Chondrocyte (in vitro differentiated cells): Measurements from ENCODE around the gene ZNF670. TPM values are rescaled to one million over a fixed set of nuclear protein-coding genes. Genes with fewer than 3 reads are reported as not detected.

Source experiments
- DNase-seq: peaks from one replicate; pipeline ENCODE4 v3.0.0; 2021; ENCODE audit warnings: mixed read lengths, low spot score
- H3K27ac Mint-ChIP-seq: one replicate; pipeline ENCODE4 v1.8.0; 2021; ENCODE audit warnings: mild to moderate bottlenecking, moderate library complexity, mixed read lengths; ENCODE audit not compliant: unreplicated experiment
- H3K27me3 Mint-ChIP-seq: 2 replicates; pipeline ENCODE4 v1.8.0; 2021; ENCODE audit warnings: low read depth, mixed read lengths
- H3K36me3 Mint-ChIP-seq: 2 replicates; pipeline ENCODE4 v1.8.0; 2021; ENCODE audit warnings: low read depth, mixed read lengths
- H3K4me1 Mint-ChIP-seq: 2 replicates; pipeline ENCODE4 v1.8.0; 2021; ENCODE audit warnings: low read depth, mild to moderate bottlenecking, mixed read lengths
- H3K4me3 Mint-ChIP-seq: one replicate; pipeline ENCODE4 v1.8.0; 2021; ENCODE audit warnings: mild to moderate bottlenecking, moderate library complexity, mixed read lengths; ENCODE audit not compliant: unreplicated experiment
- H3K9me3 Mint-ChIP-seq: 2 replicates; pipeline ENCODE4 v1.8.0; 2021; ENCODE audit warnings: low read depth, mixed read lengths
- CTCF ChIP-seq: fragments of 200-600 bp; sonication (generic); IDR thresholded peaks from 2 replicates; pipeline ENCODE4 v1.5.0; 2021; ENCODE audit warnings: antibody characterized with exemption, mild to moderate bottlenecking, moderate library complexity
- total RNA-seq: library from RNA; stranded (reverse); gene quantifications from 3 replicates; pipeline ENCODE4 v1.2.1, GENCODE V29; 2021

Gene ZNF670
- total RNA-seq, 1 donor from 2014 or later = 2.7 TPM

- no peak for TF ChIP-seq CTCF
- peak overlapping the region; percentile 92 for H3K27ac Mint-ChIP-seq
- H3K36me3 Mint-ChIP-seq = peaks cover 3% of the 10 kb centered on the region
Observed at GRCh38 chr1:247079141-247079874, 697 bp upstream of the ZNF670 start.

DNA sequence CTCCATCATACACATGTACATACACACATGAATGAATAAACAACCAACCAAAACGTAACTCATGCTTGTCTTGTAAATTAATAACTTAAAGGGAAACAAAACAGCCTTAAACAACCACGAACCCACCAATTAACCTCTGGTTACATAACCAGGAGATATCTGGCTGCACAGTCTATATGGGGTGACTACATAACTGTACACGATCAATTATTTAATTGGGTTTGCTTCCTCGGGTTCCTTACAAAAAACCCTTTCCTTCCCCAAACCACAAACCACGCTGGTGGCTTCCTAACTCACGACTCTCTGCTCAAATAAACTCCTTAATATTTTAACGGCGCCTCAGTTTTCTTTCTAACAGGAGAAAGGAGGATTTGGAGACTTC, 744 bp downstream of the ZNF670 start:
- Mint-ChIP-seq H3K9me3 (peaks cover 6% of the 10 kb centered on the region), H3K4me1 (peaks cover 23% of the 10 kb centered on the region), H3K36me3 (peaks cover 2% of the 10 kb centered on the region), H3K27me3 (no peaks in the 10 kb centered on the region), H3K4me3 (peak overlapping the region; percentile 96), H3K27ac (peak overlapping the region; percentile 83)
- DNase-seq = no peak
- TF ChIP-seq CTCF = no peak

More at GRCh38 chr1:247079141-247079874, 697 bp upstream of the ZNF670 start:
- Mint-ChIP-seq H3K9me3 (peaks cover 16% of the 10 kb centered on the region), H3K4me1 (peaks cover 23% of the 10 kb centered on the region), H3K27me3 (no peaks in the 10 kb centered on the region), H3K4me3 (peak overlapping the region; percentile 96)
- no peak for DNase-seq

DNA sequence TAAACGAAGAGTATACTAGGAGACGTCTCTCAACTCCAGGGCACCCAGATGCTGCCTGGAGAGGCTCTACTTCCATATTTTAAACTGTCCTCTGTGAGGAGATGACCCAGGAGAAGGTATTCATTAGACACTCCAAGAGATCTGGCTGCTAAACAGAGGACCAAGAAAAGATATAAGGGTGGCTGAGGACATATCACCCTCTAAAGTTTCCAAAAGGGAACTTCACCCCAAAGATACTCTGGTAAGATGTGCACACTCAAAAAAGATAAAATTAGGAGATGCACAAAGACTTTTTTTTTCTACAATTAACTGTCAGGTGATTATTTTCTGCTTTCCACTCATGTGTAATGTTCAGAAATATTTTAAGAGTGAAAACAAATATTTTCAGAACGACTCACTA, 1.4 kb downstream of the ZNF670 start:
- Mint-ChIP-seq H3K36me3 (peaks cover 2% of the 10 kb centered on the region), H3K9me3 (peaks cover 6% of the 10 kb centered on the region), H3K27me3 (no peaks in the 10 kb centered on the region), H3K4me3 (peak overlapping the region; percentile 96), H3K27ac (peak overlapping the region; percentile 83), H3K4me1 (peaks cover 23% of the 10 kb centered on the region)
- DNase-seq = no peak
- peak; percentile 54 for TF ChIP-seq CTCF

GRCh38 chr1:247070645-247071044, 8.0 kb downstream of the ZNF670 start:
- TF ChIP-seq CTCF = no peak
- Mint-ChIP-seq H3K4me3 (no peak overlapping the region), H3K27me3 (no peaks in the 10 kb centered on the region), H3K36me3 (peaks cover 6% of the 10 kb centered on the region), H3K4me1 (no peaks in the 10 kb centered on the region), H3K27ac (no peak overlapping the region), H3K9me3 (peaks cover 25% of the 10 kb centered on the region)
- DNase-seq = no peak

DNA sequence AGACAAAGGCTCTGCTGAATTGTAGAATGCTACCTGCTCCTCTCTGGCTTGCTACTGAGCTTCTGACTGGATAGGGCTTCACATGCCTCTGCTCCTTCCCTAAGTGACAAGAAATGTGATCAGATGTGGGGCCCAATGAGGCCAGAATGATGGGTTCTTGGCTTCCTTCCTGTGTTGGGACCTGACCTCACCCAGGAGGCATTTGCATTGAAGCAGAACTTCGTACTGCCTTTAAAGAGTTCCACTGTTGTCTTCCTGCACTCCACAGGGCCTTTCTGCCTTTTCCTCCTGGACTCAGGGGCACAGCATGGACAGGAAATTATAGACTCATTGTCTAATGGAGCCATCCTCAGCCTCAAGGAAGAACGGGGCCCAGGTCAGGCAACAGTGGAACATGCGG, 14.3 kb downstream of the ZNF670 start:
- Mint-ChIP-seq H3K4me3 (no peak overlapping the region), H3K9me3 (peaks cover 13% of the 10 kb centered on the region), H3K27ac (no peak overlapping the region), H3K27me3 (no peaks in the 10 kb centered on the region), H3K4me1 (no peaks in the 10 kb centered on the region), H3K36me3 (peaks cover 2% of the 10 kb centered on the region)
- TF ChIP-seq CTCF = no peak
- DNase-seq = no peak
